Karpas-422 (cell line): Measurements from ENCODE around the gene ZNF546. TPM values are rescaled to one million over a fixed set of nuclear protein-coding genes. Genes with fewer than 3 reads are reported as not detected.

Experiments
- total RNA-seq: library from RNA; depleted of rRNA; stranded (reverse); fragments of >200 nt; shearing (Covaris generic); gene quantifications from 2 replicates; pipeline ENCODE4 v1.2.3, GENCODE V29; 2014; ENCODE audit warnings: low replicate concordance; rRNA removed

Gene ZNF546
- total RNA-seq, 1 experiment from 2014 or later, result 10.4 TPM

Other genes starting within 250 kb of the ZNF546 start
- gene LEUTX, start 218.2 kb upstream of the ZNF546 start, total RNA-seq, result not detected in 2 replicates
- 10.9 and 30.3 TPM in 2 replicates for gene DYRK1B, start 162.9 kb upstream of the ZNF546 start, total RNA-seq
- 359 and 384 TPM in 2 replicates for gene FBL, start 150.7 kb upstream of the ZNF546 start, total RNA-seq
- 0.32 TPM in 1 of 2 replicates, not detected in the other for gene FCGBP, start 62.4 kb upstream of the ZNF546 start, total RNA-seq
- gene PSMC4, start 25.9 kb upstream of the ZNF546 start, total RNA-seq, result 99.7 and 123 TPM in 2 replicates
- 16.8 and 33.9 TPM in 2 replicates for gene ZNF780B, start 59.2 kb downstream of the ZNF546 start, total RNA-seq
- gene ZNF780A, start 93.9 kb downstream of the ZNF546 start, total RNA-seq, result 14.0 and 31.9 TPM in 2 replicates
- gene MAP3K10, start 194.4 kb downstream of the ZNF546 start, total RNA-seq, result 7.6 and 26.3 TPM in 2 replicates
- not detected in 2 replicates for gene TTC9B, start 221.3 kb downstream of the ZNF546 start, total RNA-seq
- gene CCNP, start 229.6 kb downstream of the ZNF546 start, total RNA-seq, result not detected in 2 replicates